HepG2 (cell line): ENCODE measurements around the gene PIGW. TPM values are rescaled to one million over a fixed set of nuclear protein-coding genes. Genes with fewer than 3 reads are reported as not detected.

ENCODE experiments used
- AGO2 ChIP-seq: fragments of 200-400 bp; formaldehyde crosslinking; optimal IDR thresholded peaks from 2 replicates; pipeline ENCODE3; 2017; ENCODE audit warnings: mild to moderate bottlenecking, low read depth, low read length, moderate library complexity
- CBFB ChIP-seq: sonication (generic); formaldehyde crosslinking; IDR thresholded peaks from 2 replicates; pipeline ENCODE4 v1.4.0; 2020; ENCODE audit warnings: missing genetic modification reagents
- DDIT3 ChIP-seq: sonication (generic); formaldehyde crosslinking; IDR thresholded peaks from 2 replicates; pipeline ENCODE4 v1.4.0; 2020; ENCODE audit warnings: mild to moderate bottlenecking, missing genetic modification reagents
- GTF2F1 ChIP-seq: fragments of 150-350 bp; IDR thresholded peaks from 2 replicates; pipeline ENCODE4 v1.6.1; 2014; ENCODE audit warnings: low read length
- HMG20B ChIP-seq: conservative IDR thresholded peaks from 2 replicates; pipeline ENCODE4 v1.6.1; 2016; ENCODE audit warnings: missing genetic modification reagents, missing compliant biosample characterization
- KLF12 ChIP-seq: sonication (generic); formaldehyde crosslinking; IDR thresholded peaks from 2 replicates; pipeline ENCODE4 v1.4.0; 2020; ENCODE audit warnings: missing genetic modification reagents, borderline replicate concordance
- LRRFIP1 ChIP-seq: sonication (generic); formaldehyde crosslinking; conservative IDR thresholded peaks from 2 replicates; pipeline ENCODE4 v1.4.0; 2020; ENCODE audit warnings: missing genetic modification reagents
- MXI1 ChIP-seq: IDR thresholded peaks from 3 replicates; pipeline ENCODE4 v1.6.1; 2012; ENCODE audit warnings: low read depth, low read length, inconsistent platforms, borderline replicate concordance
- MYNN ChIP-seq: sonication (generic); formaldehyde crosslinking; IDR thresholded peaks from 2 replicates; pipeline ENCODE4 v1.4.0; 2020; ENCODE audit warnings: mild to moderate bottlenecking, low read depth, missing genetic modification reagents
- NBN ChIP-seq: fragments of 450-650 bp; conservative IDR thresholded peaks from 2 replicates; pipeline ENCODE4 v1.6.1; 2017
- NCOR1 ChIP-seq: fragments of 200-600 bp; sonication (generic); IDR thresholded peaks from 2 replicates; pipeline ENCODE4 v1.7.0; 2017; ENCODE audit warnings: antibody characterized with exemption, low read length, borderline replicate concordance
- PHB2 ChIP-seq: fragments of 450-650 bp; IDR thresholded peaks from 2 replicates; pipeline ENCODE4 v1.6.1; 2018; ENCODE audit not compliant: partially characterized antibody
- RAD21 ChIP-seq: fragments of 450-650 bp; formaldehyde crosslinking; IDR thresholded peaks from 2 replicates; pipeline ENCODE4 v1.5.0; 2020; ENCODE audit warnings: mild to moderate bottlenecking
- RELA ChIP-seq: sonication (generic); formaldehyde crosslinking; IDR thresholded peaks from 2 replicates; pipeline ENCODE4 v1.4.0; 2020; ENCODE audit warnings: missing genetic modification reagents
- REPIN1 ChIP-seq: sonication (generic); formaldehyde crosslinking; IDR thresholded peaks from 2 replicates; pipeline ENCODE4 v1.8.0; 2022; ENCODE audit warnings: missing genetic modification reagents, low read depth, mild to moderate bottlenecking, borderline replicate concordance
- SALL1 ChIP-seq: sonication (generic); formaldehyde crosslinking; IDR thresholded peaks from 2 replicates; pipeline ENCODE4 v1.8.0; 2022; ENCODE audit warnings: mild to moderate bottlenecking, missing genetic modification reagents
- SUZ12 ChIP-seq: fragments of 150-350 bp; IDR thresholded peaks from 2 replicates; pipeline ENCODE4 v1.6.1; 2014; ENCODE audit warnings: low read depth, low read length
- TBL1XR1 ChIP-seq: fragments of 150-350 bp; IDR thresholded peaks from 2 replicates; pipeline ENCODE4 v1.6.1; 2014; ENCODE audit warnings: borderline replicate concordance, low read length; ENCODE audit not compliant: partially characterized antibody
- TERF1 ChIP-seq: sonication (generic); formaldehyde crosslinking; IDR thresholded peaks from 2 replicates; pipeline ENCODE4 v1.8.0; 2022; ENCODE audit warnings: mild to moderate bottlenecking, missing genetic modification reagents, moderate library complexity
- ZBTB37 ChIP-seq: sonication (generic); formaldehyde crosslinking; IDR thresholded peaks from 2 replicates; pipeline ENCODE4 v1.4.0; 2020; ENCODE audit warnings: mild to moderate bottlenecking, missing genetic modification reagents
- ZFAT ChIP-seq: sonication (generic); formaldehyde crosslinking; conservative IDR thresholded peaks from 2 replicates; pipeline ENCODE4 v1.8.1; 2023; ENCODE audit warnings: missing genetic modification reagents, inconsistent platforms
- ZFP36L1 ChIP-seq: sonication (generic); formaldehyde crosslinking; IDR thresholded peaks from 2 replicates; pipeline ENCODE4 v1.8.0; 2022; ENCODE audit warnings: mild to moderate bottlenecking, missing genetic modification reagents, moderate library complexity
- ZFP62 ChIP-seq: sonication (generic); formaldehyde crosslinking; IDR thresholded peaks from 2 replicates; pipeline ENCODE4 v1.4.0; 2020; ENCODE audit warnings: missing genetic modification reagents
- ZNF138 ChIP-seq: sonication (generic); formaldehyde crosslinking; IDR thresholded peaks from 2 replicates; pipeline ENCODE4 v1.5.0; 2020; ENCODE audit warnings: mild to moderate bottlenecking, low read depth, missing genetic modification reagents
- ZNF260 ChIP-seq: sonication (generic); formaldehyde crosslinking; IDR thresholded peaks from 2 replicates; pipeline ENCODE4 v1.4.0; 2020; ENCODE audit warnings: missing genetic modification reagents, low read depth, mild to moderate bottlenecking, borderline replicate concordance
- polyA plus RNA-seq, 8 experiments: library from polyadenylated mRNA; depleted of rRNA in 3 of 8; stranded (reverse) in 7 of 8; unstranded in 1 of 8; fragments of >200 nt; fragmentation: Illumina TruSeq in 4 of 8; extraction: Trizol in 4 of 8; gene quantifications; 2 replicates each; pipeline versions ENCODE4 v1.2.1 to v1.2.3, GENCODE V29; 2011 to 2016; ENCODE audit warnings: low read depth in 4 of 8, missing spikeins in 1 of 8, mixed read lengths in 1 of 8; ENCODE audit not compliant: insufficient read depth in 1 of 8
- total RNA-seq, 5 experiments: library from RNA; depleted of rRNA; stranded (reverse); fragments of >200 nt; fragmentation: Illumina TruSeq; extraction: Trizol; gene quantifications; 2 replicates each; pipeline ENCODE4 v1.2.3, GENCODE V29; 2016; ENCODE audit warnings: low read depth in 1 of 5

PIGW gene
- total and polyA plus RNA-seq, 2 of the 13 experiments (the other 11 are each of a cell fraction or from before 2014, with no cell fraction given): 9.0 to 24.0 TPM

DNA sequence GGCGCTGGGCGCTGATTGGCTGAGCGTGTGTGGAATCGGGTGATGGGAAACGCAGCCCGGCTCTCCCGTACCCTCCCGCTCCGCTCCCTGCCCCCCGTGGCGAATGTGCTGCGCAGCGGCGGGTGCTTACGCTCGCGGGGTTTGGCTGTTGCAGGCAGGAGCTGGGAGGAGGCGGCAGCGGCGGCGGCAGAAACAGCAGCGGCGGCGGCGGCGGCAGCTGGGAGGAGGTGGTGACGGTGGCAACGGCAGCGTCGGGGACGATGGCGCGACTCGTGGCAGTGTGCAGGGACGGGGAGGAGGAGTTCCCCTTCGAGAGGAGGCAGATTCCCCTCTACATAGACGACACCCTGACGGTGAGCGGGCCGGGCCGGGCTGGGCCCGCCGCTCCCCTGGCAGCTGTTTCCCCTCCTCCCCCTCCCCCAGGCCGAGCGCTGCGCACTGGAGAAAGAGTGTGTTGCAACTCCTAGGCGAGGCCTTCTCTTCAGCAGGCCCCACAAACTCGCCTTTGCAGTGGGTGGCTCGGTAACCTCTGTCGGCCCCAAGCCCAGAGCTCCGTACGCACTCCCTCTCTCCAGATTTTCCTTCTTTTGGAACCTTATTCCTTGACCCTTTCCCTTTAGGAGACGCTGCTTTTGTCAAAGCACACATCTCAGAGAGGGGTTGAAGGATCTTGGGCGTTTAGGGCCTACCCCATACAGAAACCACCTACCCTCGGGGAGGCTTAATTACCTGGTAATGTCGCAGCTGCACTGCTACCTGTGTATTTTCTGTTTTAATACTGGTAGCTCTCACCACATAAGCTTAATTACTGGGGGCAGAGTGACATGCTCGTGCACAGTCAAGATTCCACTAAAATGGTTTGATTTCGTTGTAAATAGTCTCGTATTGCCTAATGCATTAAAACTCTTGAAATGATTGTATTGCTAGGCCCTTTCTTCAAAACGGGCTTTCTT is 11.0 kb downstream of the PIGW start (continued):
- TF ChIP-seq ZBTB37 (CRISPR knock-in tag) (0 out of 2 replicates have a peak, but pooled peaks have one; percentile 51), SALL1 (CRISPR knock-in tag) (peak; percentile 47; the same call in 1 of the 2 replicates), RELA (CRISPR knock-in tag) (peak; percentile 54; the same call in 1 of the 2 replicates), REPIN1 (CRISPR knock-in tag) (no peak; the same call in 1 of the 2 replicates), ZFP62 (CRISPR knock-in tag) (no peak), SUZ12 (no peak), ZNF260 (no peak), GTF2F1 (no peak), RAD21 (CRISPR knock-in tag) (peak; percentile 46), ZFP36L1 (CRISPR knock-in tag) (no peak), TBL1XR1 (no peak), HMG20B (peak; percentile 57), MYNN (CRISPR knock-in tag) (0 out of 2 replicates have a peak, but pooled peaks have one; percentile 34), ZNF138 (CRISPR knock-in tag) (peak; percentile 46; the same call in 1 of the 2 replicates), CBFB (CRISPR knock-in tag) (peak; percentile 73), MXI1 (peak; percentile 82; the same call in 1 of the 3 replicates), TERF1 (CRISPR knock-in tag) (no peak), NBN (no peak), AGO2 (peak; percentile 63), NCOR1 (no peak; the same call in 1 of the 2 replicates), LRRFIP1 (no peak), DDIT3 (CRISPR knock-in tag) (no peak), ZFAT (CRISPR knock-in tag) (peak; percentile 99), KLF12 (peak; percentile 83; the same call in 1 of the 2 replicates), PHB2 (no peak)
